Activated B cell treated with CpG ODN at 0.5 μM for 24 hours (primary cell): ENCODE results near the gene WFS1. TPM values are rescaled to one million over a fixed set of nuclear protein-coding genes. Genes with fewer than 3 reads are reported as not detected.

ENCODE experiments used
- ATAC-seq: fragments of 200-7000 bp; cut with Tn5 transposase; one replicate; pipeline ENCODE4 v1.10.0; 2021; ENCODE audit warnings: low read depth, mild to moderate bottlenecking, moderate library complexity
- CTCF ChIA-PET: fragments of 350-600 bp; sonication (Branson Sonifier 250); formaldehyde crosslinking; loops from one replicate; lab custom pipeline; 2021; ENCODE audit warnings: antibody characterized with exemption; lab: Charles Lee
- POLR2A ChIA-PET: fragments of 350-600 bp; sonication (Branson Sonifier 250); formaldehyde crosslinking; loops from one replicate; lab custom pipeline; 2021; ENCODE audit warnings: antibody characterized with exemption; lab: Charles Lee
- DNase-seq: peaks from one replicate; pipeline ENCODE4 v3.0.0; 2022
- H3K27ac Mint-ChIP-seq: one replicate; pipeline ENCODE4 v1.8.0; 2020; ENCODE audit warnings: mixed read lengths
- H3K27me3 Mint-ChIP-seq: one replicate; pipeline ENCODE4 v1.8.0; 2021; ENCODE audit warnings: mixed read lengths
- H3K36me3 Mint-ChIP-seq: one replicate; pipeline ENCODE4 v1.8.0; 2021; ENCODE audit warnings: low read depth, mixed read lengths
- H3K4me1 Mint-ChIP-seq: one replicate; pipeline ENCODE4 v1.8.0; 2021; ENCODE audit warnings: mixed read lengths
- H3K4me3 Mint-ChIP-seq: one replicate; pipeline ENCODE4 v1.8.0; 2020; ENCODE audit warnings: mild to moderate bottlenecking, mixed read lengths
- H3K9me3 Mint-ChIP-seq: one replicate; pipeline ENCODE4 v1.8.0; 2020; ENCODE audit warnings: mixed read lengths
- CTCF ChIP-seq: fragments of 200-600 bp; IDR thresholded peaks from one replicate; pipeline ENCODE4 v1.8.0; 2022; ENCODE audit warnings: antibody characterized with exemption, mild to moderate bottlenecking
- intact Hi-C: fragments of 100-400 bp; cut with micrococcal nuclease; formaldehyde crosslinking; loops from one replicate; pipeline ENCODE4 v1.15.1; 2024
- total RNA-seq: library from RNA; stranded (reverse); gene quantifications from 2 replicates; pipeline ENCODE4 v1.2.3, GENCODE V29; 2022

WFS1 gene
- total RNA-seq, 1 donor from 2014 or later, result 2.4 TPM

GRCh38 chr4:6275898-6276806, 6.5 kb downstream of the WFS1 start:
- H3K4me3 Mint-ChIP-seq, result no peak overlapping the region

GRCh38 chr4:6277139-6277802, 7.6 kb downstream of the WFS1 start:
- H3K9me3 Mint-ChIP-seq, result no peaks in the 10 kb centered on the region
- intact Hi-C loops, result no loop called here
- ATAC-seq, result no peak
- H3K4me1 Mint-ChIP-seq, result peaks cover 4% of the 10 kb centered on the region
- TF ChIP-seq CTCF, result no peak
- H3K27me3 Mint-ChIP-seq, result no peaks in the 10 kb centered on the region
- no peak overlapping the region for H3K4me3 Mint-ChIP-seq
- CTCF ChIA-PET, result no interaction called here
- H3K36me3 Mint-ChIP-seq, result no peaks in the 10 kb centered on the region
- POLR2A ChIA-PET, result no interaction called here
- no peak for DNase-seq
- no peak overlapping the region for H3K27ac Mint-ChIP-seq

More at GRCh38 chr4:6275898-6276806, 6.5 kb downstream of the WFS1 start:
- TF ChIP-seq CTCF, result no peak
- ChIA-PET POLR2A (no interaction called here), CTCF (no interaction called here)
- no peaks in the 10 kb centered on the region for H3K9me3 Mint-ChIP-seq
- H3K36me3 Mint-ChIP-seq, result no peaks in the 10 kb centered on the region
- intact Hi-C loops, result no loop called here
- ATAC-seq, result no peak
- H3K27me3 Mint-ChIP-seq, result no peaks in the 10 kb centered on the region
- H3K4me1 Mint-ChIP-seq, result peaks cover 4% of the 10 kb centered on the region
- no peak overlapping the region for H3K27ac Mint-ChIP-seq
- DNase-seq, result no peak

- DNase-seq (no peak), ATAC-seq (no peak)
- no peak overlapping the region for H3K4me3 Mint-ChIP-seq
- no peak overlapping the region for H3K27ac Mint-ChIP-seq
- H3K9me3 Mint-ChIP-seq, result no peaks in the 10 kb centered on the region
- intact Hi-C loops, result no loop called here
- POLR2A ChIA-PET, result no interaction called here
- no peaks in the 10 kb centered on the region for H3K36me3 Mint-ChIP-seq
- no peaks in the 10 kb centered on the region for H3K27me3 Mint-ChIP-seq
- TF ChIP-seq CTCF, result no peak
- peaks cover 4% of the 10 kb centered on the region for H3K4me1 Mint-ChIP-seq
- CTCF ChIA-PET, result no interaction called here
Measured at GRCh38 chr4:6277935-6278800, 8.5 kb downstream of the WFS1 start.

GRCh38 chr4:6278801-6279197, 9.1 kb downstream of the WFS1 start:
- ATAC-seq (no peak), DNase-seq (no peak)
- Mint-ChIP-seq H3K4me1 (peaks cover 4% of the 10 kb centered on the region), H3K4me3 (no peak overlapping the region), H3K27me3 (no peaks in the 10 kb centered on the region), H3K9me3 (no peaks in the 10 kb centered on the region), H3K27ac (no peak overlapping the region), H3K36me3 (no peaks in the 10 kb centered on the region)
- CTCF ChIA-PET, result no interaction called here
- intact Hi-C loops, result no loop called here
- no peak for TF ChIP-seq CTCF
- POLR2A ChIA-PET, result no interaction called here
